Erythroblast (primary cell): Measurements from ENCODE around the gene RIMKLB.

ENCODE experiments used
- GATA1 ChIP-seq: IDR thresholded peaks from 2 replicates; pipeline ENCODE4 v1.6.1; 2011; ENCODE audit warnings: low read depth, mild to moderate bottlenecking, control low read depth, low read length, moderate library complexity
- POLR2A ChIP-seq: IDR thresholded peaks from 2 replicates; pipeline ENCODE4 v1.6.1; 2011; ENCODE audit warnings: mild to moderate bottlenecking, low read length

DNA sequence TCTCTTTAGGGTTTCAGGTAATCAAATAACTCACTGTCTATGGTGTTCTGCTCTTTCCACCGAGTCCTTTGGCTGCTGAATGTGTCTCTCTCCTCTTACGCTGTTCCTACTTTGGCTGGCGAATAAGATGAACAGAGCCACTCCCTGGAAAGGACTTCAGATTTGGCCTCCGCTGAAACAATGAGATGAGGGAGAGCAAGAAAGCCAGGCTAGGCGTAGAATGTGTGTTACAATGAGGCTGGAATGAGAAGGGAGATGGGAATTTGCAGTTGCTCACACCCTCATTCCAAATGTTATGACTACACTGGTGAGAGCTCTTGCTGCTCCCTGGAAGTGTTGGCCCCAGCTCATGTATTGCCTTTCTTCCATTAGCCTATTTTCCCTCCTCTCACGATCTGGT is 35.2 kb upstream of the RIMKLB start, which contains the start of gene MFAP5:
- TF ChIP-seq POLR2A (no peak), GATA1 (no peak)
